ENCODE data around the gene COL25A1.

- TF ChIP-seq POLR2AphosphoS5 (IDR thresholded peaks at IDR 0.05; ENCODE audit: low read depth, low read length) (no peak), POLR2A (IDR thresholded peaks at IDR 0.05; ENCODE audit: low read depth, low read length) (no peak)
Measured at GRCh38 chr4:109043286-109043685, 259.2 kb downstream of the COL25A1 start.

Data from GM12892 (cell line).